IMR-90 (cell line): ENCODE data around the gene DISC1. TPM values are rescaled to one million over a fixed set of nuclear protein-coding genes. Genes with fewer than 3 reads are reported as not detected.

Source experiments
- ATAC-seq: fragments of 200-7000 bp; cut with Tn5 transposase; 2 replicates; pipeline ENCODE4 v1.9.1; 2020; ENCODE audit warnings: low read depth, mild to moderate bottlenecking, moderate library complexity
- BruUV-seq: library from RNA; stranded (reverse); fragments of 400-500 nt; replicated peaks from 2 replicates; lab custom pipeline; 2021; lab: Mats Ljungman, UMichigan
- CTCF ChIA-PET: fragments of 300-600 bp; formaldehyde crosslinking; extraction: SDS; loops from one replicate; lab custom pipeline; 2021; ENCODE audit warnings: antibody characterized with exemption; lab: Yijun Ruan, JAX
- POLR2A ChIA-PET: fragments of 300-600 bp; sonication (Branson Sonifier 250); formaldehyde crosslinking; loops from one replicate; lab custom pipeline; 2022; ENCODE audit warnings: antibody characterized with exemption; ENCODE audit not compliant: unreplicated experiment; lab: Charles Lee
- DNase-seq: peaks from one replicate; pipeline ENCODE4 v3.0.0; 2013
- H2AFZ ChIP-seq: replicated peaks from 2 replicates; pipeline ENCODE3; 2013; ENCODE audit warnings: low read length, mild to moderate bottlenecking; ENCODE audit not compliant: poor library complexity
- H2AK5ac ChIP-seq: 2 replicates; pipeline ENCODE4 v1.6.1; 2013; ENCODE audit warnings: low read depth, low read length, inconsistent platforms
- H2AK9ac ChIP-seq: replicated peaks from 2 replicates; pipeline ENCODE3; 2013; ENCODE audit warnings: mild to moderate bottlenecking, low read depth, low read length, moderate library complexity; ENCODE audit not compliant: poor library complexity
- H2BK120ac ChIP-seq: 2 replicates; pipeline ENCODE4 v1.6.1; 2013; ENCODE audit warnings: low read depth, low read length, inconsistent platforms
- H2BK15ac ChIP-seq: 3 replicates; pipeline ENCODE4 v1.6.1; 2013; ENCODE audit warnings: low read depth, low read length, inconsistent platforms
- H2BK20ac ChIP-seq: 2 replicates; pipeline ENCODE4 v1.6.1; 2013; ENCODE audit warnings: low read depth, mild to moderate bottlenecking, inconsistent platforms, low read length, moderate library complexity
- H2BK5ac ChIP-seq: 2 replicates; pipeline ENCODE4 v1.6.1; 2013; ENCODE audit warnings: mild to moderate bottlenecking, low read depth, low read length, inconsistent platforms; ENCODE audit not compliant: poor library complexity, severe bottlenecking
- H3K14ac ChIP-seq: replicated peaks from 2 replicates; pipeline ENCODE4 v1.6.1; 2013; ENCODE audit warnings: low read depth, low read length, inconsistent platforms
- H3K18ac ChIP-seq: 2 replicates; pipeline ENCODE4 v1.6.1; 2013; ENCODE audit warnings: low read depth, low read length, control low read depth
- H3K23ac ChIP-seq: 2 replicates; pipeline ENCODE4 v1.6.1; 2013; ENCODE audit warnings: low read depth, low read length, inconsistent platforms
- H3K27ac ChIP-seq: 2 replicates; pipeline ENCODE4 v1.5.1; 2013; ENCODE audit warnings: mild to moderate bottlenecking, control low read depth, low read length; ENCODE audit not compliant: insufficient read depth
- H3K27me3 ChIP-seq: 2 replicates; pipeline ENCODE4 v1.6.1; 2013; ENCODE audit warnings: low read length; ENCODE audit not compliant: control insufficient read depth, insufficient read depth
- H3K36me3 ChIP-seq: 2 replicates; pipeline ENCODE4 v1.6.1; 2013; ENCODE audit warnings: low read length, mixed read lengths; ENCODE audit not compliant: control insufficient read depth, insufficient read depth
- H3K4ac ChIP-seq: 2 replicates; pipeline ENCODE4 v1.6.1; 2013; ENCODE audit warnings: low read depth, low read length, inconsistent platforms
- H3K4me1 ChIP-seq: 2 replicates; pipeline ENCODE4 v1.6.1; 2013; ENCODE audit warnings: low read length, mixed read lengths; ENCODE audit not compliant: control insufficient read depth, insufficient read depth
- H3K4me2 ChIP-seq: 2 replicates; pipeline ENCODE4 v1.6.1; 2013; ENCODE audit warnings: low read depth, mild to moderate bottlenecking, control low read depth, low read length, moderate library complexity
- H3K4me3 ChIP-seq: 2 replicates; pipeline ENCODE4 v1.5.1; 2013; ENCODE audit warnings: low read depth, mild to moderate bottlenecking, control low read depth, low read length, moderate library complexity; ENCODE audit not compliant: insufficient read depth
- H3K56ac ChIP-seq: 2 replicates; pipeline ENCODE4 v1.6.1; 2013; ENCODE audit warnings: low read length, inconsistent platforms; ENCODE audit not compliant: insufficient read depth; ENCODE audit errors: extremely low read depth
- H3K79me1 ChIP-seq, 2 experiments: 2 replicates each; pipeline ENCODE4 v1.6.1; 2013; ENCODE audit warnings: low read length in 2 of 2, inconsistent platforms in 1 of 2, low read depth in 1 of 2
- H3K9ac ChIP-seq: 2 replicates; pipeline ENCODE4 v1.6.1; 2013; ENCODE audit warnings: low read depth, low read length, control low read depth
- H3K9me1 ChIP-seq: 2 replicates; pipeline ENCODE4 v1.6.1; 2013; ENCODE audit warnings: low read length, inconsistent platforms; ENCODE audit not compliant: insufficient read depth
- H3K9me3 ChIP-seq: 2 replicates; pipeline ENCODE4 v1.6.1; 2013; ENCODE audit warnings: low read length; ENCODE audit not compliant: control insufficient read depth, insufficient read depth
- H4K20me1 ChIP-seq: 2 replicates; pipeline ENCODE4 v1.6.1; 2013; ENCODE audit warnings: low read length, inconsistent platforms; ENCODE audit not compliant: insufficient read depth
- H4K5ac ChIP-seq: 2 replicates; pipeline ENCODE4 v1.6.1; 2013; ENCODE audit warnings: mild to moderate bottlenecking, low read depth, low read length, control low read depth
- H4K8ac ChIP-seq, 2 experiments: 2 replicates each; pipeline ENCODE4 v1.6.1; 2013; ENCODE audit warnings: low read depth in 2 of 2, low read length in 2 of 2, control low read depth in 1 of 2, inconsistent platforms in 1 of 2
- H4K91ac ChIP-seq: 2 replicates; pipeline ENCODE4 v1.6.1; 2013; ENCODE audit warnings: low read depth, low read length, inconsistent platforms; ENCODE audit not compliant: insufficient read depth
- CEBPB ChIP-seq: IDR thresholded peaks from 2 replicates; pipeline ENCODE4 v1.6.1; 2012; ENCODE audit warnings: low read depth, low read length, improper control_type of control experiment
- CHD1 ChIP-seq: IDR thresholded peaks from 2 replicates; pipeline ENCODE4 v1.6.1; 2012; ENCODE audit warnings: low read depth, low read length, improper control_type of control experiment
- MAFK ChIP-seq: IDR thresholded peaks from 2 replicates; pipeline ENCODE4 v1.6.1; 2012; ENCODE audit warnings: low read depth, low read length, improper control_type of control experiment
- MXI1 ChIP-seq: IDR thresholded peaks from 2 replicates; pipeline ENCODE4 v1.6.1; 2012; ENCODE audit warnings: low read depth, mild to moderate bottlenecking, low read length, moderate library complexity, borderline replicate concordance
- NFE2L2 ChIP-seq: fragments of 150-350 bp; IDR thresholded peaks from 2 replicates; pipeline ENCODE4 v1.6.1; 2016; ENCODE audit warnings: low read depth, mild to moderate bottlenecking, low read length
- RAD21 ChIP-seq: IDR thresholded peaks from 2 replicates; pipeline ENCODE4 v1.6.1; 2012; ENCODE audit warnings: low read length, improper control_type of control experiment
- RCOR1 ChIP-seq: IDR thresholded peaks from 2 replicates; pipeline ENCODE4 v1.6.1; 2012; ENCODE audit warnings: mild to moderate bottlenecking, low read length, improper control_type of control experiment; ENCODE audit not compliant: insufficient replicate concordance
- RFX5 ChIP-seq: IDR thresholded peaks from 2 replicates; pipeline ENCODE4 v1.8.0; 2012; ENCODE audit warnings: low read depth, mild to moderate bottlenecking, low read length, moderate library complexity
- WGBS, 2 experiments: methylation state at CpG; one replicate each; pipeline versions ENCODE4 v1.1.5 to v1.1.7; 2013; ENCODE audit warnings: missing lambda C conversion rate in 2 of 2; ENCODE audit not compliant: insufficient read length in 1 of 2; ENCODE audit errors: extremely low coverage in 2 of 2; 5-methylcytosine and 5-hydroxymethylcytosine counted together
- dilution Hi-C: fragments of 300-500 bp; cut with HindIII; formaldehyde crosslinking; loops from one replicate; pipeline ENCODE4 v1.14.3; 2018; ENCODE audit warnings: low sequenced_read_pairs; ENCODE audit not compliant: unreplicated experiment
- in situ Hi-C: fragments of 300-500 bp; cut with MboI; formaldehyde crosslinking; loops from 3 replicates; pipeline ENCODE4 v1.14.3; 2019; ENCODE audit warnings: low sequenced_read_pairs, inconsistent platforms, mixed read lengths
- intact Hi-C: fragments of 100-400 bp; cut with micrococcal nuclease; formaldehyde crosslinking; loops from 2 replicates; pipeline ENCODE4 v1.10.0; 2022
- polyA plus RNA-seq, 3 experiments: library from polyadenylated mRNA; depleted of rRNA; stranded (reverse); fragments of >200 nt; gene quantifications; 2 replicates each; pipeline ENCODE4 v1.2.3, GENCODE V29; 2012; ENCODE audit warnings: low replicate concordance in 1 of 3
- total RNA-seq: library from RNA; depleted of rRNA; stranded (reverse); fragments of >200 nt; gene quantifications from 2 replicates; pipeline ENCODE4 v1.2.3, GENCODE V29; 2012
- TF ChIP-seq, protein P1 (sequence below): conservative IDR thresholded peaks from 2 replicates; pipeline ENCODE4 v1.5.1; 2012; ENCODE audit warnings: mild to moderate bottlenecking, low read depth, low read length, improper control_type of control experiment

DISC1 gene
- total and polyA plus RNA-seq, 2 of the 4 experiments (the other 2 are of a cell fraction): 2.2 to 7.0 TPM

DNA sequence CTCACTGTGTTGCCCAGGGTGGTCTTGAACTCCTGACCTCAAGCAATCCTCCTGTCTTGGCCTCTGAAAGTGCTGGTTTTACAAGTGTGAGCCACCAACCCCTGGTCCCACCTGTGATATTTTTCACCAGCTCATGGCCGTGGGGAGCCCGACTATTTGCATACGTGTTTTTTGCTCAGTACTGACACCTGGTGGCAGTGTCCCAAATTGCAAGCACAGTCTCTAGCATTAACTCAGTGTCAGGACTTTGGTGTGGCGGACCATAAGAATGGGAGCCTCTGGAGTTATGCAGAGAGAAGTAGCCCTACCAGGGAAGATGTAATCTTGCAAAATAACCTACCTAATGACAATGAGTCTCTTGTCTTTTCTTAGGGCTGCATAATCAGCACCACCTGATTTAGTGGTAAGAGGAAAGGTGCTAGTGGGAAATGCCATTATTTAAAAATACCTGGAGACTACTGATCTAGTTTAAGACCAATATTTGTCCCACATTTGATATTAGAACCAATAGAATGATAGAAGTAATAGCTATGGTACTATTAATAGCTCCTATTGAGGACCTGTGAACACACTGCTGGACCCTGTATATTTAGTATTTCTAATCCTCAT lies 305.4 kb downstream of the DISC1 start:
- no peaks in the 10 kb centered on the region for H3K27me3 ChIP-seq

More for the DNA sequence above, 305.4 kb downstream of the DISC1 start:
- Histone ChIP-seq H3K23ac (no peak overlapping the region), H3K4me3 (no peak overlapping the region), H3K4ac (no peak overlapping the region), H2AK5ac (no peak overlapping the region), H3K9me1 (peaks cover 2% of the 10 kb centered on the region; the same call in 1 of the 2 replicates), H3K79me1 (no peaks in the 10 kb centered on the region), H3K9ac (no peak overlapping the region), H4K5ac (no peak overlapping the region), H2BK20ac (no peak overlapping the region), H3K27ac (no peak overlapping the region), H4K20me1 (no peaks in the 10 kb centered on the region), H4K91ac (no peak overlapping the region), H2BK15ac (no peak overlapping the region), H2AK9ac (no peak overlapping the region), H4K8ac (no peak overlapping the region), H3K36me3 (no peaks in the 10 kb centered on the region), H2BK5ac (no peak overlapping the region), H3K14ac (no peak overlapping the region), H3K9me3 (peaks cover 2% of the 10 kb centered on the region; the same call in 1 of the 2 replicates), H2AFZ (no peak overlapping the region), H3K18ac (no peak overlapping the region), H3K4me2 (no peak overlapping the region), H3K4me1 (peaks cover 2% of the 10 kb centered on the region; the same call in 1 of the 2 replicates), H3K56ac (no peak overlapping the region), H2BK120ac (no peak overlapping the region)
- TF ChIP-seq RAD21: no peak
- TF ChIP-seq NFE2L2: no peak
- TF ChIP-seq MXI1: no peak
- TF ChIP-seq RCOR1: no peak
- no peak for TF ChIP-seq CHD1
- TF ChIP-seq MAFK: no peak
- no peak for TF ChIP-seq CEBPB
- TF ChIP-seq, protein P1, sequence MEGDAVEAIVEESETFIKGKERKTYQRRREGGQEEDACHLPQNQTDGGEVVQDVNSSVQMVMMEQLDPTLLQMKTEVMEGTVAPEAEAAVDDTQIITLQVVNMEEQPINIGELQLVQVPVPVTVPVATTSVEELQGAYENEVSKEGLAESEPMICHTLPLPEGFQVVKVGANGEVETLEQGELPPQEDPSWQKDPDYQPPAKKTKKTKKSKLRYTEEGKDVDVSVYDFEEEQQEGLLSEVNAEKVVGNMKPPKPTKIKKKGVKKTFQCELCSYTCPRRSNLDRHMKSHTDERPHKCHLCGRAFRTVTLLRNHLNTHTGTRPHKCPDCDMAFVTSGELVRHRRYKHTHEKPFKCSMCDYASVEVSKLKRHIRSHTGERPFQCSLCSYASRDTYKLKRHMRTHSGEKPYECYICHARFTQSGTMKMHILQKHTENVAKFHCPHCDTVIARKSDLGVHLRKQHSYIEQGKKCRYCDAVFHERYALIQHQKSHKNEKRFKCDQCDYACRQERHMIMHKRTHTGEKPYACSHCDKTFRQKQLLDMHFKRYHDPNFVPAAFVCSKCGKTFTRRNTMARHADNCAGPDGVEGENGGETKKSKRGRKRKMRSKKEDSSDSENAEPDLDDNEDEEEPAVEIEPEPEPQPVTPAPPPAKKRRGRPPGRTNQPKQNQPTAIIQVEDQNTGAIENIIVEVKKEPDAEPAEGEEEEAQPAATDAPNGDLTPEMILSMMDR: peak; percentile 26; the same call in 1 of the 2 replicates
- TF ChIP-seq RFX5: no peak
- dilution Hi-C loops (no loop called here), intact Hi-C loops (loop anchor here (10.0 kb wide), 1 partner anchor 177 kb away; no protein-coding TSS in a partner anchor), in situ Hi-C loops (no loop called here)
- WGBS, 2 experiments: no CpG with 5 or more reads among the region's 4 CpGs
- CTCF ChIA-PET: interaction anchor here (1.0 kb wide), 1 partner anchor 26 kb away, joined by 3 read pairs; no protein-coding TSS in a partner anchor
- DNase-seq (no peak), ATAC-seq (no peak)
- POLR2A ChIA-PET: no interaction called here
- no TSS peak for BruUV-seq
